ENCODE measurements around the gene KRTAP2-2. TPM values are rescaled to one million over a fixed set of nuclear protein-coding genes. Genes with fewer than 3 reads are reported as not detected.
"Not testable (repeated sequence)": the region's sequence is repeated elsewhere in the genome, so short reads cannot be mapped to it uniquely, and the experiment has no call there.

KRTAP2-2 gene
- polyA plus RNA-seq, 1 of the 3 experiments (the other 2 are of a cell fraction): not detected

DNA sequence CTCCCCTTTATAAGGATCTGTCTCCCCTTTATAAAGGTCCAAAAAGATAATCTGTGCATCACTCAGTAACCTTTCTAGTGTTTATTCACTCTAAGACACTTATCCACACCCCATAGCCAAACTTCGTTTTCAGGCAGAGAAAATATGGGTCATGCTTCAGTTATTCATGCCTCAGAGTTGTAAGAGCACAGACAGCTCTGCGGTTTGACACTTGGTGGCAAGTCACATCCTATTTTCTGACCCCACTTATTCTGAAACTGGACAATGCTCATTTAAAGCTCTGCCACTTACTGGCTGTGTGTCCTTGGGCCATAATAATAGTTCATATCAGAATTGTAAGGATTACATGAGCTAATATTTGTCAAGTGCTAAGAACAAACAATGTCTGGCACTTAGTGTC, 5.9 kb downstream of the KRTAP2-2 start (continued):
- TF ChIP-seq, protein P1, sequence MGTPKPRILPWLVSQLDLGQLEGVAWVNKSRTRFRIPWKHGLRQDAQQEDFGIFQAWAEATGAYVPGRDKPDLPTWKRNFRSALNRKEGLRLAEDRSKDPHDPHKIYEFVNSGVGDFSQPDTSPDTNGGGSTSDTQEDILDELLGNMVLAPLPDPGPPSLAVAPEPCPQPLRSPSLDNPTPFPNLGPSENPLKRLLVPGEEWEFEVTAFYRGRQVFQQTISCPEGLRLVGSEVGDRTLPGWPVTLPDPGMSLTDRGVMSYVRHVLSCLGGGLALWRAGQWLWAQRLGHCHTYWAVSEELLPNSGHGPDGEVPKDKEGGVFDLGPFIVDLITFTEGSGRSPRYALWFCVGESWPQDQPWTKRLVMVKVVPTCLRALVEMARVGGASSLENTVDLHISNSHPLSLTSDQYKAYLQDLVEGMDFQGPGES (IDR thresholded peaks at IDR 0.05; ENCODE audit: low read depth, low read length): no peak

DNA sequence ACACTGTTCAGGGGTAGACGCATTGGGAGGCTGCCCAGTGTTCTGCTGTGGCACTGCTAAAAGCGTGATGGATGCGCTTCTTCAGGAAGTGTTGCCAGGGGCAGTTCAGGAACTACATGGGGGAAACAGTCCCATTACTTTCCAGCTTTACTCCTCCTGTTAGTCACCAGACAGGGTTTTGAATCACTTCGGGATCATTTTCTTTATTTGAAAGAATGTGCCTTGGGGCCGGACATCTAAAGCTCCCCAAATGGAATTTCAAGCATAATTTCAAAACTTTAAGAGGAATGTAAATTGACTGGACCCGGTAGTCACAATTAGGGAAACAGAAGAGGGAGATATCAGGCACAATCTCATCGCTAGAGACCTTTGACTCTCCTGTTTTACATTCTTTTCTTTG, 6.6 kb downstream of the KRTAP2-2 start:
- DNase-seq: no peak
- H3K4me3 ChIP-seq (ENCODE audit: low read depth in 2 of 2, low read length in 1 of 2): no peak overlapping the region
- no peaks in the 10 kb centered on the region for H4K20me1 ChIP-seq (ENCODE audit: insufficient read depth)
- H3K9ac ChIP-seq: no peak overlapping the region
- H3K27me3 ChIP-seq (ENCODE audit: insufficient read depth): no peaks in the 10 kb centered on the region
- TF ChIP-seq, protein P2, sequence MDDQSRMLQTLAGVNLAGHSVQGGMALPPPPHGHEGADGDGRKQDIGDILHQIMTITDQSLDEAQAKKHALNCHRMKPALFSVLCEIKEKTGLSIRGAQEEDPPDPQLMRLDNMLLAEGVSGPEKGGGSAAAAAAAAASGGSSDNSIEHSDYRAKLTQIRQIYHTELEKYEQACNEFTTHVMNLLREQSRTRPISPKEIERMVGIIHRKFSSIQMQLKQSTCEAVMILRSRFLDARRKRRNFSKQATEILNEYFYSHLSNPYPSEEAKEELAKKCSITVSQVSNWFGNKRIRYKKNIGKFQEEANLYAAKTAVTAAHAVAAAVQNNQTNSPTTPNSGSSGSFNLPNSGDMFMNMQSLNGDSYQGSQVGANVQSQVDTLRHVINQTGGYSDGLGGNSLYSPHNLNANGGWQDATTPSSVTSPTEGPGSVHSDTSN (IDR thresholded peaks at IDR 0.05): no peak
- TF ChIP-seq EP300 (IDR thresholded peaks at IDR 0.05; ENCODE audit: borderline replicate concordance in 1 of 2, low read depth in 1 of 2, low read length in 1 of 2) (no peak), GABPA (IDR thresholded peaks at IDR 0.05; ENCODE audit: low read depth) (no peak), YY1 (IDR thresholded peaks at IDR 0.05; ENCODE audit: low read depth) (no peak), CHD2 (IDR thresholded peaks at IDR 0.05; ENCODE audit: low read length, partially characterized antibody) (no peak), RCOR1 (IDR thresholded peaks at IDR 0.05; ENCODE audit: low read length) (no peak), RXRA (IDR thresholded peaks at IDR 0.05; ENCODE audit: borderline replicate concordance, low read depth) (no peak), POLR2AphosphoS5 (IDR thresholded peaks at IDR 0.05; ENCODE audit: low read depth, low read length) (no peak), TEAD4 (IDR thresholded peaks at IDR 0.05; ENCODE audit: borderline replicate concordance, insufficient read depth) (no peak), ELF1 (IDR thresholded peaks at IDR 0.05) (no peak)
- TF ChIP-seq, protein P1 (IDR thresholded peaks at IDR 0.05; ENCODE audit: low read depth, low read length): no peak
- TF ChIP-seq, protein P3, sequence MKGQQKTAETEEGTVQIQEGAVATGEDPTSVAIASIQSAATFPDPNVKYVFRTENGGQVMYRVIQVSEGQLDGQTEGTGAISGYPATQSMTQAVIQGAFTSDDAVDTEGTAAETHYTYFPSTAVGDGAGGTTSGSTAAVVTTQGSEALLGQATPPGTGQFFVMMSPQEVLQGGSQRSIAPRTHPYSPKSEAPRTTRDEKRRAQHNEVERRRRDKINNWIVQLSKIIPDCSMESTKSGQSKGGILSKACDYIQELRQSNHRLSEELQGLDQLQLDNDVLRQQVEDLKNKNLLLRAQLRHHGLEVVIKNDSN (IDR thresholded peaks at IDR 0.05; ENCODE audit: borderline replicate concordance, low read depth): no peak
- no peaks in the 10 kb centered on the region for H3K4me1 ChIP-seq (ENCODE audit: control insufficient read depth in 1 of 2, insufficient read depth in 2 of 2, low read depth in 1 of 2, low read length in 1 of 2)
- peaks cover 0 to 3% of the 10 kb centered on the region in 2 experiments for H3K36me3 ChIP-seq (replicated peaks in 1 of 2; ENCODE audit: control insufficient read depth in 1 of 2, insufficient read depth in 2 of 2, low read length in 1 of 2)
- WGBS (ENCODE audit: low lambda C conversion rate): 3% methylated on average over 7 of the region's 7 CpGs
- H3K79me2 ChIP-seq (ENCODE audit: insufficient read depth): no peaks in the 10 kb centered on the region
- ChIA-PET POLR2A (no interaction called here), CTCF (interaction anchor here (0.6 to 1.4 kb wide), 2 partner anchors 32 to 614 kb away, joined by 3 read pairs; no protein-coding TSS in a partner anchor)
- peak overlapping the region in 1 of 2 experiments; percentile 44; a peak in 2 of 4 replicates for H3K27ac ChIP-seq (ENCODE audit: low read depth in 2 of 2, low read length in 1 of 2)
- H3K4me2 ChIP-seq: peak overlapping the region; percentile 14
- no peaks in the 10 kb centered on the region for H3K9me3 ChIP-seq
- no peaks in the 10 kb centered on the region for H3K9me2 ChIP-seq
- H2AFZ ChIP-seq (ENCODE audit: low read depth): peak overlapping the region; percentile 44; the same call in 1 of the 2 replicates
- peaks cover 10% of the 10 kb centered on the region for H3F3A ChIP-seq (replicated peaks; ENCODE audit: insufficient read depth)

DNA sequence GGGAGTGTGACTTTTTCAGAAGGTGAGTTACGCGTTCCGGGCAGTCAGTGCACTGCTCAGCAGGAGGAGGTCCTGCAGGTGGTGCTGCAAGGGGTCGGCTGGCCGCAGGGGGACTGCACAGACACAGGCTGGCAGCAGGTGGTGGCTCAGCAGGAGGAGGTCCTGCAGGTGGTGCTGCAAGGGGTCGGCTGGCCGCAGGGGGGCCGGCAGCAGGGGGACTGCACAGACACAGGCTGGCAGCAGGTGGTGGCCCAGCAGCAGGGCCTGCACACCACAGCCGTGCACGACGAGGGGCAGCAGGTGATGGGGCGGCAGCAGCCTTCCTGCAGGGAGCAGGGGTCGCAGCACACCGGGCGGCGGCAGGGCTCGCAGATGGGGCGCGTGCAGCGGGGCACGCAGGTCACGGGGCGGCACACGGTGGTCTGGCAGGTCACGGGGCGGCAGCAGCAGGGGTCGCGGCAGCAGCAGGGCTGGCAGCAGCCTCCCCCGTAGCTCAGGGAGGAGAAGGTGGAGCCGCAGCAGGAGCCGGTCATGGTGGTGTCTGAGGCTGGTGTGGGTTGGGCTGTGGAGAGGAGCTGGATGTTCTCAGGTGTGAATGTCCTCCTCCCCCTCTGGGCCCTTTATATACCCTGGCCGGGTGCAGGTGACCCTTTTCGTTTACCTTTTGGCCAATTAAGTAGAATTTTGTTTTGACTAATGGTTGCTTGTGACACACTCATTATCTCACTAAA, 8.1 kb downstream of the KRTAP2-2 start, which contains the start of gene KRTAP2-1:
Gene KRTAP2-1 (minus strand): TSS at position 582 of the 731 bp plus-strand sequence. CDS start 49 bp downstream, at position 533.
- POLR2A ChIA-PET: interaction anchor here (0.6 kb wide), 1 partner anchor 7 kb away, joined by 3 read pairs; no protein-coding TSS in a partner anchor
- CTCF ChIA-PET: not testable (repeated sequence)
- WGBS (ENCODE audit: low lambda C conversion rate): 28% methylated on average over 7 of the region's 33 CpGs

More for the DNA sequence above, 8.1 kb downstream of the KRTAP2-2 start, which contains the start of gene KRTAP2-1:
- not testable (repeated sequence) for H3K27ac ChIP-seq (ENCODE audit: low read depth in 2 of 2, low read length in 1 of 2); H3K9ac ChIP-seq; H3K4me1 ChIP-seq (ENCODE audit: control insufficient read depth in 1 of 2, insufficient read depth in 2 of 2, low read depth in 1 of 2, low read length in 1 of 2); H4K20me1 ChIP-seq (ENCODE audit: insufficient read depth); H3F3A ChIP-seq (replicated peaks; ENCODE audit: insufficient read depth); H3K27me3 ChIP-seq (ENCODE audit: insufficient read depth); H3K79me2 ChIP-seq (ENCODE audit: insufficient read depth); H3K4me3 ChIP-seq (ENCODE audit: low read depth in 2 of 2, low read length in 1 of 2); H3K9me2 ChIP-seq; H3K36me3 ChIP-seq (replicated peaks in 1 of 2; ENCODE audit: control insufficient read depth in 1 of 2, insufficient read depth in 2 of 2, low read length in 1 of 2); DNase-seq; H3K9me3 ChIP-seq
- peak within 1 kb of the TSS; percentile 44; the same call in 1 of the 2 replicates for H2AFZ ChIP-seq (ENCODE audit: low read depth)
- peak within 1 kb of the TSS; percentile 14; the same call in 1 of the 2 replicates for H3K4me2 ChIP-seq
